HG02798 (cell line): ENCODE measurements around the gene SERPINB6.
"Not testable (repeated sequence)": the region's sequence is repeated elsewhere in the genome, so short reads cannot be mapped to it uniquely, and the experiment has no call there.

Experiments used
- ATAC-seq: cut with Tn5 transposase; IDR thresholded peaks from one replicate; pipeline ENCODE4 v1.9.1; 2021; ENCODE audit warnings: mild to moderate bottlenecking; ENCODE audit not compliant: unreplicated experiment, poor library complexity

SERPINB6 gene

GRCh38 chr6:2971420-2972218 lies at the start of gene SERPINB6:
SERPINB6 (minus strand) TSS chr6:2971567; CDS start chr6:2959332, 12,235 bp downstream.
- ATAC-seq: no peak

GRCh38 chr6:3019749-3020320 lies 48.5 kb upstream of the SERPINB6 start:
- ATAC-seq: no peak

GRCh38 chr6:3019065-3019464 lies 47.7 kb upstream of the SERPINB6 start:
- ATAC-seq: no peak

- ATAC-seq: no peak
Measured at GRCh38 chr6:3017304-3017703, 45.9 kb upstream of the SERPINB6 start.

GRCh38 chr6:3016473-3017280 lies 45.3 kb upstream of the SERPINB6 start:
- ATAC-seq: no peak

- ATAC-seq: no peak
Measured at GRCh38 chr6:3015144-3015543, 43.8 kb upstream of the SERPINB6 start.

GRCh38 chr6:3014675-3015066 lies 43.3 kb upstream of the SERPINB6 start:
- no peak for ATAC-seq

- ATAC-seq: no peak
Measured at GRCh38 chr6:3013901-3014674, 42.7 kb upstream of the SERPINB6 start.

GRCh38 chr6:3013486-3013885 lies 42.1 kb upstream of the SERPINB6 start:
- ATAC-seq: no peak

- no peak for ATAC-seq
Measured at GRCh38 chr6:3011592-3011991, 40.2 kb upstream of the SERPINB6 start.

GRCh38 chr6:3011158-3011557 lies 39.8 kb upstream of the SERPINB6 start:
- no peak for ATAC-seq

GRCh38 chr6:3009930-3010329 lies 38.6 kb upstream of the SERPINB6 start:
- no peak for ATAC-seq

GRCh38 chr6:3008712-3009265 lies 37.4 kb upstream of the SERPINB6 start:
- not testable (repeated sequence) for ATAC-seq

- ATAC-seq: no peak
Measured at GRCh38 chr6:3007571-3007970, 36.2 kb upstream of the SERPINB6 start.

GRCh38 chr6:3006476-3006875 lies 35.1 kb upstream of the SERPINB6 start:
- no peak for ATAC-seq

- ATAC-seq: no peak
Measured at GRCh38 chr6:3005874-3006273, 34.5 kb upstream of the SERPINB6 start.

GRCh38 chr6:3005077-3005476 lies 33.7 kb upstream of the SERPINB6 start:
- no peak for ATAC-seq

GRCh38 chr6:3003226-3003625 lies 31.9 kb upstream of the SERPINB6 start:
- ATAC-seq: not testable (repeated sequence)

GRCh38 chr6:3001773-3002293 lies 30.5 kb upstream of the SERPINB6 start:
- no peak for ATAC-seq
